MM.1S (cell line): ENCODE data around the gene CPEB1.

ENCODE experiments used
- EZH2 ChIP-seq: fragments of 300-600 bp; sonication (generic); optimal IDR thresholded peaks from 2 replicates; pipeline ENCODE3; 2017; ENCODE audit warnings: low read depth, mild to moderate bottlenecking, antibody characterized with exemption, low read length, mixed read lengths
- EZH2phosphoT487 ChIP-seq: fragments of 300-600 bp; sonication (generic); IDR thresholded peaks from 2 replicates; pipeline ENCODE4 v1.6.1; 2018; ENCODE audit warnings: antibody characterized with exemption, low read length
- TF ChIP-seq, protein P1 (sequence below): fragments of 300-600 bp; sonication (generic); IDR thresholded peaks from 2 replicates; pipeline ENCODE4 v1.5.1; 2016; ENCODE audit warnings: antibody characterized with exemption, low read length, mixed read lengths

DNA sequence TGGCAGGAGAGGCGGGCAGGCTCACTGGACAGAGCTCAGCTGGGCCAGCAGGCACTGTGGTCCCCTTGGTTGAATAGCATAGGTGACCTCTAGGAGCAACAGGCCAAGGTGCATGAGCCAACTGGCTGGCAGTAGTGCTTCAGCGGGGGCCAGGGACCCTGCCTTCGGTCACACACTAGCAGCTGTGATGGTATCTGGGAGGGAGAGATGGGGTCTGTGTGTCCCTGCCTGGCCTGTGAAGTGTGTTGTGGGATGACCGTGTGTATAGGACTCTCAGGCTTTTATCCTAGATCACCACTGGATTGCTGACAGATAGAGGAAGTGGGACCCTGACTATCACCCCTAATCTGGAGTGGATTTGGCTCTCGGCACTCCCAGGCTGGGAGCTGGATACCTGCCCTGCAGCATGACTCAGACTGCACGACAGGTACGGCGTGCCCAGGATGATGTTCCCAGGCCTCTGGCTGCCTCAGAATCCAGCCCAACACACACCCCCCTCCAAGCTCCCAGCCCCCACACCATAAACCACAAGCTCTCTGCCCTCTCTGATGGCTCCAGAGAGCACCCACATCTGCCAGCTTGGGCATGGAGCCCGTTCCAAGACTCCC is 114.7 kb downstream of the CPEB1 start:
- TF ChIP-seq, protein P1, sequence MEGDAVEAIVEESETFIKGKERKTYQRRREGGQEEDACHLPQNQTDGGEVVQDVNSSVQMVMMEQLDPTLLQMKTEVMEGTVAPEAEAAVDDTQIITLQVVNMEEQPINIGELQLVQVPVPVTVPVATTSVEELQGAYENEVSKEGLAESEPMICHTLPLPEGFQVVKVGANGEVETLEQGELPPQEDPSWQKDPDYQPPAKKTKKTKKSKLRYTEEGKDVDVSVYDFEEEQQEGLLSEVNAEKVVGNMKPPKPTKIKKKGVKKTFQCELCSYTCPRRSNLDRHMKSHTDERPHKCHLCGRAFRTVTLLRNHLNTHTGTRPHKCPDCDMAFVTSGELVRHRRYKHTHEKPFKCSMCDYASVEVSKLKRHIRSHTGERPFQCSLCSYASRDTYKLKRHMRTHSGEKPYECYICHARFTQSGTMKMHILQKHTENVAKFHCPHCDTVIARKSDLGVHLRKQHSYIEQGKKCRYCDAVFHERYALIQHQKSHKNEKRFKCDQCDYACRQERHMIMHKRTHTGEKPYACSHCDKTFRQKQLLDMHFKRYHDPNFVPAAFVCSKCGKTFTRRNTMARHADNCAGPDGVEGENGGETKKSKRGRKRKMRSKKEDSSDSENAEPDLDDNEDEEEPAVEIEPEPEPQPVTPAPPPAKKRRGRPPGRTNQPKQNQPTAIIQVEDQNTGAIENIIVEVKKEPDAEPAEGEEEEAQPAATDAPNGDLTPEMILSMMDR = no peak
- TF ChIP-seq EZH2 (no peak), EZH2phosphoT487 (no peak)
